Endothelial cell of umbilical vein (primary cell): ENCODE data around the gene CECR2. TPM values are rescaled to one million over a fixed set of nuclear protein-coding genes. Genes with fewer than 3 reads are reported as not detected.

Experiments used
- BruUV-seq: library from RNA; stranded (reverse); fragments of 400-500 nt; replicated peaks from 2 replicates; lab custom pipeline; 2021; lab: Mats Ljungman, UMichigan
- CTCF ChIA-PET: fragments of 300-600, 350-600 bp; sonication (Branson Sonifier 250); formaldehyde crosslinking; loops from one replicate; lab custom pipeline; 2021; ENCODE audit warnings: antibody characterized with exemption, inconsistent platforms; lab: Charles Lee
- POLR2A ChIA-PET: fragments of 300-600, 350-600 bp; sonication (Branson Sonifier 250); formaldehyde crosslinking; loops from one replicate; lab custom pipeline; 2021; ENCODE audit warnings: antibody characterized with exemption, inconsistent platforms; lab: Charles Lee
- DNase-seq: peaks from one replicate; pipeline ENCODE4 v3.0.0-alpha.2; 2011; ENCODE audit warnings: low read depth, low spot score
- FAIRE-seq: peaks from 2 replicates; lab custom pipeline; 2011; peaks lifted over from hg19 to GRCh38; lab: Jason Lieb, UNC
- H2AFZ ChIP-seq: 2 replicates; pipeline ENCODE4 v1.6.0; 2012; ENCODE audit warnings: low read depth, low read length, control low read depth, inconsistent platforms
- H3K27ac ChIP-seq: 2 replicates; pipeline ENCODE4 v1.5.1; 2011; ENCODE audit warnings: low read depth, mild to moderate bottlenecking, control low read depth, low read length, moderate library complexity; ENCODE audit not compliant: insufficient read depth
- H3K27me3 ChIP-seq, 2 experiments: 2 replicates each; pipeline versions ENCODE4 v1.6.0 to v1.6.1; 2011; ENCODE audit warnings: low read length in 2 of 2, mixed read lengths in 1 of 2; ENCODE audit not compliant: control insufficient read depth in 2 of 2, insufficient read depth in 2 of 2
- H3K36me3 ChIP-seq, 2 experiments: 2 replicates in 1 of 2; 3 replicates in 1 of 2; pipeline ENCODE4 v1.5.1; 2011; ENCODE audit warnings: low read length in 2 of 2, mild to moderate bottlenecking in 1 of 2, moderate library complexity in 1 of 2; ENCODE audit not compliant: control insufficient read depth in 2 of 2, insufficient read depth in 2 of 2; ENCODE audit errors: extremely low read depth in 1 of 2
- H3K4me1 ChIP-seq: 3 replicates; pipeline ENCODE4 v1.5.1; 2011; ENCODE audit warnings: mild to moderate bottlenecking, low read length; ENCODE audit not compliant: control insufficient read depth, insufficient read depth; ENCODE audit errors: extremely low read depth
- H3K4me2 ChIP-seq: 2 replicates; pipeline ENCODE4 v1.6.1; 2011; ENCODE audit warnings: low read length, control low read depth, mixed read lengths; ENCODE audit not compliant: insufficient read depth
- H3K4me3 ChIP-seq, 3 experiments: fragments of 200-600 bp in 1 of 3; sonication (generic), shearing (Covaris generic) in 1 of 3; replicated peaks in 1 of 3; 2 replicates each; pipeline ENCODE4 v1.5.1; 2011 to 2016; ENCODE audit warnings: control low read depth in 3 of 3, low read length in 3 of 3, mild to moderate bottlenecking in 2 of 3, inconsistent platforms in 1 of 3, low read depth in 1 of 3, moderate library complexity in 1 of 3; ENCODE audit not compliant: insufficient read depth in 1 of 3
- H3K79me2 ChIP-seq: 2 replicates; pipeline ENCODE4 v1.6.0; 2012; ENCODE audit warnings: low read length, inconsistent platforms; ENCODE audit not compliant: control insufficient read depth, insufficient read depth
- H3K9ac ChIP-seq: replicated peaks from 2 replicates; pipeline ENCODE3; 2011; ENCODE audit warnings: low read length, control low read depth; ENCODE audit not compliant: insufficient read depth; ENCODE audit errors: extremely low read depth
- H3K9me1 ChIP-seq: replicated peaks from 3 replicates; pipeline ENCODE4 v1.6.0; 2011; ENCODE audit warnings: mild to moderate bottlenecking, low read length; ENCODE audit not compliant: control insufficient read depth, insufficient read depth; ENCODE audit errors: extremely low read depth
- H3K9me3 ChIP-seq: replicated peaks from 2 replicates; pipeline ENCODE4 v1.5.1; 2012; ENCODE audit warnings: low read length, inconsistent platforms; ENCODE audit not compliant: control insufficient read depth, insufficient read depth
- H4K20me1 ChIP-seq: replicated peaks from 2 replicates; pipeline ENCODE3; 2011; ENCODE audit warnings: mild to moderate bottlenecking, low read length; ENCODE audit not compliant: control insufficient read depth, insufficient read depth; ENCODE audit errors: extremely low read depth
- EZH2 ChIP-seq: IDR thresholded peaks from 2 replicates; pipeline ENCODE4 v1.6.1; 2012; ENCODE audit warnings: borderline replicate concordance, low read depth, mild to moderate bottlenecking, moderate library complexity, low read length, inconsistent platforms; ENCODE audit not compliant: severe bottlenecking
- FOS ChIP-seq: IDR thresholded peaks from 2 replicates; pipeline ENCODE4 v1.6.1; 2011; ENCODE audit warnings: mild to moderate bottlenecking, low read length, moderate library complexity, borderline replicate concordance; ENCODE audit not compliant: insufficient read depth
- GATA2 ChIP-seq: IDR thresholded peaks from 2 replicates; pipeline ENCODE4 v1.7.0; 2011; ENCODE audit warnings: low read depth, mild to moderate bottlenecking, moderate library complexity, mixed read lengths, low read length; ENCODE audit not compliant: insufficient read length, insufficient read depth
- JUN ChIP-seq: IDR thresholded peaks from 2 replicates; pipeline ENCODE4 v1.6.1; 2011; ENCODE audit warnings: borderline replicate concordance, low read depth; ENCODE audit not compliant: insufficient read length, insufficient read depth
- MYC ChIP-seq: IDR thresholded peaks from one replicate; pipeline ENCODE4 v1.6.1; 2011; ENCODE audit warnings: mild to moderate bottlenecking, low read depth, low read length
- POLR2A ChIP-seq: IDR thresholded peaks from 2 replicates; pipeline ENCODE4 v1.6.1; 2012; ENCODE audit warnings: low read depth, mild to moderate bottlenecking, control low read depth, low read length
- POLR2AphosphoS5 ChIP-seq: IDR thresholded peaks from 2 replicates; pipeline ENCODE4 v1.6.1; 2012; ENCODE audit warnings: low read depth, mild to moderate bottlenecking, control low read depth, low read length, moderate library complexity; ENCODE audit not compliant: insufficient read depth
- dilution Hi-C: fragments of 300-500 bp; cut with MboI; formaldehyde crosslinking; loops from one replicate; pipeline ENCODE4 v1.15.0; 2019; ENCODE audit warnings: low sequenced_read_pairs; ENCODE audit not compliant: extremely low pct_ligation_motif_present
- intact Hi-C: fragments of 100-400 bp; cut with micrococcal nuclease; formaldehyde crosslinking; loops from one replicate; pipeline ENCODE4 v1.10.0; 2022
- polyA plus RNA-seq, 4 experiments: library from polyadenylated mRNA; depleted of rRNA in 3 of 4; stranded (reverse) in 3 of 4; unstranded in 1 of 4; fragments of >200 nt; gene quantifications; 2 replicates each; pipeline versions ENCODE4 v1.2.1 to v1.2.3, GENCODE V29; 2011 to 2012; ENCODE audit warnings: missing spikeins in 1 of 4
- total RNA-seq: library from RNA; stranded (reverse); gene quantifications from 2 replicates; pipeline ENCODE4 v1.2.3, GENCODE V29; 2021
- TF ChIP-seq, protein P1 (sequence below): IDR thresholded peaks from 2 replicates; pipeline ENCODE4 v1.6.1; 2011; ENCODE audit not compliant: insufficient read depth, insufficient read length
- TF ChIP-seq, protein P2 (sequence below), 2 donors: IDR thresholded peaks; 1 replicate in 1 of 2; 2 replicates in 1 of 2; pipeline ENCODE4 v1.5.1; 2011; ENCODE audit warnings: low read length in 2 of 2, mild to moderate bottlenecking in 2 of 2, moderate library complexity in 2 of 2, control low read depth in 1 of 2, inconsistent platforms in 1 of 2, low read depth in 1 of 2; ENCODE audit not compliant: insufficient read depth in 1 of 2; ENCODE audit errors: extremely low read depth in 1 of 2

The CECR2 gene
- total and polyA plus RNA-seq, 2 donors (not counting 3 experiments of a cell fraction or from before 2014, with no cell fraction given) = 0.01 TPM; not detected in 1

DNA sequence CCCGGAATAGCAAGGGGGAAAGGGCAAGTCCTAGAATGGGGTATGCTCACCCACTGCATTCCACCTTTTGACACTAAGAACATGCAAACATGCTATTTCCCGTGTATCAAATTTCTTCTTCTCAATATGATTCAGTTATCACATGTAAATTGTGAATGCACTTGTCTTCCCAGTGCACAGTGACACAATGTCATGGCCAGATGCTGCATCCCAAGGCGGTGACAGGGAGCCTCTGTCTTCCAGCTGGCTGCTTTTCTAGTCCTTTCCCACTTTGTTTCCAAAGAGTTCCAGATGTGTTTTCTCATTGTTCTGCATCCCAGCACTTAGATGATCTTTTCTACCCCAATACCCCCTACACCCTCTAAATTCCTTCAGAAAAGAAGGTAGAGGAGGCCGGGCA is 206.4 kb downstream of the CECR2 start:
- TF ChIP-seq JUN (no peak), MYC (no peak), POLR2AphosphoS5 (no peak), POLR2A (no peak), GATA2 (no peak), FOS (no peak), EZH2 (no peak)
- TF ChIP-seq, protein P1, sequence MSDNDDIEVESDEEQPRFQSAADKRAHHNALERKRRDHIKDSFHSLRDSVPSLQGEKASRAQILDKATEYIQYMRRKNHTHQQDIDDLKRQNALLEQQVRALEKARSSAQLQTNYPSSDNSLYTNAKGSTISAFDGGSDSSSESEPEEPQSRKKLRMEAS = no peak
- TF ChIP-seq, protein P2, sequence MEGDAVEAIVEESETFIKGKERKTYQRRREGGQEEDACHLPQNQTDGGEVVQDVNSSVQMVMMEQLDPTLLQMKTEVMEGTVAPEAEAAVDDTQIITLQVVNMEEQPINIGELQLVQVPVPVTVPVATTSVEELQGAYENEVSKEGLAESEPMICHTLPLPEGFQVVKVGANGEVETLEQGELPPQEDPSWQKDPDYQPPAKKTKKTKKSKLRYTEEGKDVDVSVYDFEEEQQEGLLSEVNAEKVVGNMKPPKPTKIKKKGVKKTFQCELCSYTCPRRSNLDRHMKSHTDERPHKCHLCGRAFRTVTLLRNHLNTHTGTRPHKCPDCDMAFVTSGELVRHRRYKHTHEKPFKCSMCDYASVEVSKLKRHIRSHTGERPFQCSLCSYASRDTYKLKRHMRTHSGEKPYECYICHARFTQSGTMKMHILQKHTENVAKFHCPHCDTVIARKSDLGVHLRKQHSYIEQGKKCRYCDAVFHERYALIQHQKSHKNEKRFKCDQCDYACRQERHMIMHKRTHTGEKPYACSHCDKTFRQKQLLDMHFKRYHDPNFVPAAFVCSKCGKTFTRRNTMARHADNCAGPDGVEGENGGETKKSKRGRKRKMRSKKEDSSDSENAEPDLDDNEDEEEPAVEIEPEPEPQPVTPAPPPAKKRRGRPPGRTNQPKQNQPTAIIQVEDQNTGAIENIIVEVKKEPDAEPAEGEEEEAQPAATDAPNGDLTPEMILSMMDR (IDR thresholded peaks at IDR 0.05; ENCODE audit: extremely low read depth in 1 of 2, insufficient read depth in 1 of 2, low read depth in 1 of 2, low read length in 2 of 2) = no peak
- Histone ChIP-seq H3K9ac (no peak overlapping the region), H3K27me3 (no peaks in the 10 kb centered on the region), H3K4me2 (no peak overlapping the region), H2AFZ (no peak overlapping the region), H3K4me3 (no peak overlapping the region), H4K20me1 (no peaks in the 10 kb centered on the region), H3K9me3 (no peaks in the 10 kb centered on the region), H3K79me2 (no peaks in the 10 kb centered on the region), H3K36me3 (no peaks in the 10 kb centered on the region), H3K9me1 (no peaks in the 10 kb centered on the region), H3K27ac (no peak overlapping the region), H3K4me1 (no peaks in the 10 kb centered on the region)
- FAIRE-seq = no peak
- CTCF ChIA-PET = no interaction called here
- dilution Hi-C loops (no loop called here), intact Hi-C loops (no loop called here)
- BruUV-seq = no TSS peak
- POLR2A ChIA-PET = no interaction called here
- DNase-seq = no peak
